Ascending aorta (tissue), 2 donors: ENCODE results near the gene ARID4A. TPM values are rescaled to one million over a fixed set of nuclear protein-coding genes. Genes with fewer than 3 reads are reported as not detected.

Source experiments
- DNase-seq, 2 donors: peaks; one replicate each; pipeline ENCODE4 v3.0.0-alpha.2; 2019; ENCODE audit warnings: low spot score in 2 of 2
- H3K27ac ChIP-seq, 2 donors: fragments of 200-600 bp; sonication (generic); one replicate each; pipeline ENCODE4 v1.5.1; 2016 to 2017; ENCODE audit warnings: mild to moderate bottlenecking in 1 of 2
- H3K27me3 ChIP-seq: fragments of 200-600 bp; sonication (generic); one replicate; pipeline ENCODE4 v1.5.1; 2017
- H3K36me3 ChIP-seq, 2 donors: fragments of 200-600 bp; sonication (generic); one replicate each; pipeline ENCODE4 v1.5.1; 2016
- H3K4me1 ChIP-seq, 2 donors: fragments of 200-600 bp; sonication (generic); one replicate each; pipeline ENCODE4 v1.5.1; 2016 to 2017; ENCODE audit warnings: mild to moderate bottlenecking in 1 of 2
- H3K4me3 ChIP-seq, 2 donors: fragments of 200-600 bp; sonication (generic); one replicate each; pipeline ENCODE4 v1.5.1; 2016 to 2017; ENCODE audit warnings: mild to moderate bottlenecking in 1 of 2
- H3K9me3 ChIP-seq, 2 donors: fragments of 200-600 bp; sonication (generic); one replicate each; pipeline ENCODE4 v1.5.1; 2016
- CTCF ChIP-seq, 3 experiments: fragments of 200-600 bp in 2 of 3; fragments of 450-650 bp in 1 of 3; sonication (generic) in 2 of 3; IDR thresholded peaks; one replicate each; pipeline ENCODE4 v1.5.1; 2016 to 2019; ENCODE audit warnings: antibody characterized with exemption in 3 of 3, mild to moderate bottlenecking in 1 of 3, moderate library complexity in 1 of 3
- intact Hi-C: fragments of 100-400 bp; cut with DNase I; formaldehyde crosslinking; loops from one replicate; pipeline ENCODE4 v1.15.1; 2023
- total RNA-seq: library from RNA; depleted of rRNA; stranded (reverse); fragments of >200 nt; gene quantifications from one replicate; pipeline ENCODE4 v1.1.0, GENCODE V29; 2016

Gene ARID4A
- total RNA-seq, 1 donor from 2014 or later = 18.2 TPM

GRCh38 chr14:58285132-58285531, 13.2 kb upstream of the ARID4A start:
- peaks cover 8 to 32% of the 10 kb centered on the region in 2 donors for H3K4me1 ChIP-seq
- intact Hi-C loops = no loop called here
- H3K9me3 ChIP-seq = no peaks in the 10 kb centered on the region
- H3K27me3 ChIP-seq = no peaks in the 10 kb centered on the region
- no peak for DNase-seq
- peaks cover 31 to 39% of the 10 kb centered on the region in 2 donors for H3K36me3 ChIP-seq
- no peak overlapping the region for H3K4me3 ChIP-seq
- no peak overlapping the region for H3K27ac ChIP-seq
- TF ChIP-seq CTCF (IDR thresholded peaks at IDR 0.05) = no peak

- no peak for DNase-seq
- Histone ChIP-seq H3K27ac (no peak overlapping the region), H3K27me3 (no peaks in the 10 kb centered on the region), H3K4me1 (peaks cover 4 to 20% of the 10 kb centered on the region in 2 donors), H3K4me3 (no peak overlapping the region), H3K9me3 (no peaks in the 10 kb centered on the region), H3K36me3 (peaks cover 39 to 62% of the 10 kb centered on the region in 2 donors)
- intact Hi-C loops = no loop called here
- no peak for TF ChIP-seq CTCF (IDR thresholded peaks at IDR 0.05)
These were observed 10.7 kb upstream of the ARID4A start for GRCh38 chr14:58287607-58288042.

- Histone ChIP-seq H3K36me3 (peaks cover 43 to 68% of the 10 kb centered on the region in 2 donors), H3K27ac (no peak overlapping the region), H3K4me1 (peaks cover 2 to 19% of the 10 kb centered on the region in 2 donors), H3K4me3 (no peak overlapping the region), H3K9me3 (no peaks in the 10 kb centered on the region), H3K27me3 (no peaks in the 10 kb centered on the region)
- no peak for TF ChIP-seq CTCF (IDR thresholded peaks at IDR 0.05)
- DNase-seq = no peak
- intact Hi-C loops = no loop called here
These were observed 10.1 kb upstream of the ARID4A start for GRCh38 chr14:58288106-58288792.

- H3K27me3 ChIP-seq = no peaks in the 10 kb centered on the region
- H3K27ac ChIP-seq = peak overlapping the region in 1 of 2 donors; percentile 10
- no peak for TF ChIP-seq CTCF (IDR thresholded peaks at IDR 0.05)
- no peak overlapping the region for H3K4me3 ChIP-seq
- DNase-seq = no peak
- H3K36me3 ChIP-seq = peaks cover 28 to 66% of the 10 kb centered on the region in 2 donors
- no peaks in the 10 kb centered on the region for H3K9me3 ChIP-seq
- intact Hi-C loops = no loop called here
- peaks cover 3 to 30% of the 10 kb centered on the region in 2 donors for H3K4me1 ChIP-seq
These were observed 6.7 kb upstream of the ARID4A start for GRCh38 chr14:58291646-58292045.

- Histone ChIP-seq H3K36me3 (peaks cover 28 to 64% of the 10 kb centered on the region in 2 donors), H3K9me3 (no peaks in the 10 kb centered on the region), H3K4me3 (no peak overlapping the region), H3K27ac (no peak overlapping the region), H3K27me3 (no peaks in the 10 kb centered on the region), H3K4me1 (peaks cover 3 to 30% of the 10 kb centered on the region in 2 donors)
- no peak for TF ChIP-seq CTCF (IDR thresholded peaks at IDR 0.05)
- no peak for DNase-seq
- intact Hi-C loops = no loop called here
These were observed 6.2 kb upstream of the ARID4A start for GRCh38 chr14:58292187-58292586.
